Panc1 (cell line): ENCODE data around the gene SATB2. TPM values are rescaled to one million over a fixed set of nuclear protein-coding genes. Genes with fewer than 3 reads are reported as not detected.

Source experiments
- ATAC-seq: fragments of 200-7000 bp; cut with Tn5 transposase; 2 replicates; pipeline ENCODE4 v1.9.1; 2020; ENCODE audit warnings: mild to moderate bottlenecking, moderate library complexity
- BruUV-seq: library from RNA; stranded (reverse); fragments of 400-500 nt; replicated peaks from 2 replicates; lab custom pipeline; 2021; lab: Mats Ljungman, UMichigan
- CTCF ChIA-PET: fragments of 300-600 bp; sonication (Branson Sonifier 250); formaldehyde crosslinking; loops from one replicate; lab custom pipeline; 2022; ENCODE audit warnings: antibody characterized with exemption; lab: Charles Lee
- POLR2A ChIA-PET: fragments of 300-600 bp; sonication (Branson Sonifier 250); formaldehyde crosslinking; loops from one replicate; lab custom pipeline; 2022; ENCODE audit warnings: antibody characterized with exemption; lab: Charles Lee
- DNase-seq: peaks from one replicate; pipeline ENCODE4 v3.0.0-alpha.2; 2010; ENCODE audit warnings: low read depth, low spot score
- H3K27ac ChIP-seq: 2 replicates; pipeline ENCODE4 v1.5.1; 2011; ENCODE audit warnings: mild to moderate bottlenecking, low read length, inconsistent platforms
- H3K27me3 ChIP-seq: fragments of 200-500 bp; sonication (Bioruptor generic); 2 replicates; pipeline ENCODE4 v1.6.0; 2014; ENCODE audit warnings: low read length, inconsistent platforms; ENCODE audit not compliant: control insufficient read depth, insufficient read depth
- H3K36me3 ChIP-seq: fragments of 200-500 bp; sonication (Bioruptor generic); 2 replicates; pipeline ENCODE4 v1.5.1; 2014; ENCODE audit warnings: inconsistent platforms, mild to moderate bottlenecking, low read length, moderate library complexity; ENCODE audit not compliant: control insufficient read depth, insufficient read depth
- H3K4me1 ChIP-seq: 2 replicates; pipeline ENCODE4 v1.5.1; 2011; ENCODE audit warnings: inconsistent platforms, mild to moderate bottlenecking, low read length, moderate library complexity; ENCODE audit not compliant: control insufficient read depth, insufficient read depth
- H3K4me3 ChIP-seq, 2 experiments: 2 replicates each; pipeline ENCODE4 v1.5.1; 2011 to 2012; ENCODE audit warnings: low read depth in 2 of 2, low read length in 2 of 2, mild to moderate bottlenecking in 2 of 2, inconsistent platforms in 1 of 2, moderate library complexity in 1 of 2
- H3K9me3 ChIP-seq: fragments of 200-500 bp; sonication (Bioruptor generic); 2 replicates; pipeline ENCODE4 v1.5.1; 2014; ENCODE audit warnings: low read depth, mild to moderate bottlenecking, inconsistent platforms, low read length, moderate library complexity; ENCODE audit not compliant: control insufficient read depth, insufficient read depth
- POLR2AphosphoS5 ChIP-seq: IDR thresholded peaks from 2 replicates; pipeline ENCODE4 v1.6.1; 2012; ENCODE audit warnings: mild to moderate bottlenecking, low read depth, low read length, moderate library complexity
- SIN3A ChIP-seq: IDR thresholded peaks from 2 replicates; pipeline ENCODE4 v1.6.1; 2012; ENCODE audit warnings: low read depth, mild to moderate bottlenecking, low read length, moderate library complexity, borderline replicate concordance; ENCODE audit not compliant: insufficient read depth
- TCF7L2 ChIP-seq: IDR thresholded peaks from 2 replicates; pipeline ENCODE4 v1.6.1; 2011; ENCODE audit warnings: mild to moderate bottlenecking, low read depth, low read length, inconsistent platforms
- in situ Hi-C: cut with HindIII; loops from 2 replicates; pipeline ENCODE4 v1.10.0; 2016; ENCODE audit warnings: low sequenced_read_pairs, low pct_unique_long_range_greater_than_20kb
- intact Hi-C: fragments of 100-400 bp; cut with micrococcal nuclease; formaldehyde crosslinking; loops from one replicate; pipeline ENCODE4 v1.10.0; 2022; ENCODE audit not compliant: unreplicated experiment
- total RNA-seq: library from RNA; stranded (reverse); gene quantifications from one replicate; pipeline ENCODE4 v1.2.1, GENCODE V29; 2021; ENCODE audit not compliant: unreplicated experiment
- TF ChIP-seq, protein P1 (sequence below): fragments of 450-650 bp; IDR thresholded peaks from 2 replicates; pipeline ENCODE4 v1.5.1; 2017; ENCODE audit warnings: mild to moderate bottlenecking
- TF ChIP-seq, protein P2 (sequence below), 2 experiments: IDR thresholded peaks; 2 replicates each; pipeline ENCODE4 v1.6.1; 2011 to 2012; ENCODE audit warnings: low read depth in 2 of 2, control low read depth in 1 of 2, low read length in 1 of 2, mild to moderate bottlenecking in 1 of 2, moderate library complexity in 1 of 2; ENCODE audit not compliant: insufficient read depth in 1 of 2

The SATB2 gene
- total RNA-seq, 1 experiment from 2014 or later: 43.2 TPM

DNA sequence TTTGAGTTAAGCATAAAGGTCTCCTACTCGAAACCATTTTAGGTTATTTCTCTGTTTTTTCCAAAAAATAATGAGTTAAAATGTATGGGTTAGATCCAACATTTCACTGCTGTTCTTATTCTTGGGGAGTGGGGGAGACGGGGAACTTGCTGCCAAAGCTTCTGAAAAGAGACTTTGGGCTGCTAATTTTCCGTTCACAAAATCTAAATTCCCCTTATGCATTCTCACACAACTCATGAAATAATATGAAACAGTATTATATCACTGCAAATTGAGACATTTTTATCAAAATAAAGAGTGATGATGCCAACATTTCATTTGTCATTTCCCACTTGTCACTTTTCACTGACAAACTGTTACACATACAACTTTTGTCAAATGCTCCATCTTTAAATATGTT, 7.8 kb downstream of the SATB2 start:
- no peak for TF ChIP-seq TCF7L2
- TF ChIP-seq, protein P1, sequence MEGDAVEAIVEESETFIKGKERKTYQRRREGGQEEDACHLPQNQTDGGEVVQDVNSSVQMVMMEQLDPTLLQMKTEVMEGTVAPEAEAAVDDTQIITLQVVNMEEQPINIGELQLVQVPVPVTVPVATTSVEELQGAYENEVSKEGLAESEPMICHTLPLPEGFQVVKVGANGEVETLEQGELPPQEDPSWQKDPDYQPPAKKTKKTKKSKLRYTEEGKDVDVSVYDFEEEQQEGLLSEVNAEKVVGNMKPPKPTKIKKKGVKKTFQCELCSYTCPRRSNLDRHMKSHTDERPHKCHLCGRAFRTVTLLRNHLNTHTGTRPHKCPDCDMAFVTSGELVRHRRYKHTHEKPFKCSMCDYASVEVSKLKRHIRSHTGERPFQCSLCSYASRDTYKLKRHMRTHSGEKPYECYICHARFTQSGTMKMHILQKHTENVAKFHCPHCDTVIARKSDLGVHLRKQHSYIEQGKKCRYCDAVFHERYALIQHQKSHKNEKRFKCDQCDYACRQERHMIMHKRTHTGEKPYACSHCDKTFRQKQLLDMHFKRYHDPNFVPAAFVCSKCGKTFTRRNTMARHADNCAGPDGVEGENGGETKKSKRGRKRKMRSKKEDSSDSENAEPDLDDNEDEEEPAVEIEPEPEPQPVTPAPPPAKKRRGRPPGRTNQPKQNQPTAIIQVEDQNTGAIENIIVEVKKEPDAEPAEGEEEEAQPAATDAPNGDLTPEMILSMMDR: no peak
- no peak for TF ChIP-seq SIN3A
- no peak for TF ChIP-seq POLR2AphosphoS5
- ChIA-PET CTCF (no interaction called here), POLR2A (no interaction called here)
- DNase-seq: no peak
- Histone ChIP-seq H3K4me3 (no peak overlapping the region), H3K36me3 (peaks cover 35% of the 10 kb centered on the region), H3K9me3 (no peaks in the 10 kb centered on the region), H3K27ac (peak overlapping the region; percentile 21; the same call in 1 of the 2 replicates), H3K27me3 (no peaks in the 10 kb centered on the region), H3K4me1 (peaks cover 60% of the 10 kb centered on the region)
- ATAC-seq: no peak
- intact Hi-C loops: no loop called here
- in situ Hi-C loops: no loop called here
- no TSS peak for BruUV-seq

DNA sequence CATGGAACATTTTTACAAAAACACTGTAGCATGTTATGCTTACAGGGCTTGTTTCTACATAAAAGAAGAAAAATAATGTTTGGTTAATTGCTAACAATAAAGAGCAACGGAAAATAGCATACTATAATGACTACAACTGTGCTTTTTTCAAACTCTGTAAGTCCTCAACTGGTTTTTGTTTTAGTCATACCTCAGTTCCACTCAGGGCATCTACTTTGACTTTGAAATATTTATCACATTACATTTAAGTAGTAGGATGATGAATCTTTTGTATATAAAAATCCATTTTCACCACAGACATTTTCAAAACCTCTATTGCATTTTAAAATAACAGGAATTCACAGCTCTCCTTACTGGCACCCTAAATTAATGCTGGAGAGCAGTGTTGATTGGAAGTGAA, 8.3 kb downstream of the SATB2 start:
- intact Hi-C loops (no loop called here), in situ Hi-C loops (no loop called here)
- no peak for ATAC-seq
- Histone ChIP-seq H3K27ac (peak overlapping the region; percentile 21), H3K9me3 (no peaks in the 10 kb centered on the region), H3K4me3 (no peak overlapping the region), H3K36me3 (peaks cover 35% of the 10 kb centered on the region), H3K27me3 (no peaks in the 10 kb centered on the region), H3K4me1 (peaks cover 60% of the 10 kb centered on the region)
- CTCF ChIA-PET: no interaction called here
- no peak for TF ChIP-seq TCF7L2
- TF ChIP-seq, protein P2, sequence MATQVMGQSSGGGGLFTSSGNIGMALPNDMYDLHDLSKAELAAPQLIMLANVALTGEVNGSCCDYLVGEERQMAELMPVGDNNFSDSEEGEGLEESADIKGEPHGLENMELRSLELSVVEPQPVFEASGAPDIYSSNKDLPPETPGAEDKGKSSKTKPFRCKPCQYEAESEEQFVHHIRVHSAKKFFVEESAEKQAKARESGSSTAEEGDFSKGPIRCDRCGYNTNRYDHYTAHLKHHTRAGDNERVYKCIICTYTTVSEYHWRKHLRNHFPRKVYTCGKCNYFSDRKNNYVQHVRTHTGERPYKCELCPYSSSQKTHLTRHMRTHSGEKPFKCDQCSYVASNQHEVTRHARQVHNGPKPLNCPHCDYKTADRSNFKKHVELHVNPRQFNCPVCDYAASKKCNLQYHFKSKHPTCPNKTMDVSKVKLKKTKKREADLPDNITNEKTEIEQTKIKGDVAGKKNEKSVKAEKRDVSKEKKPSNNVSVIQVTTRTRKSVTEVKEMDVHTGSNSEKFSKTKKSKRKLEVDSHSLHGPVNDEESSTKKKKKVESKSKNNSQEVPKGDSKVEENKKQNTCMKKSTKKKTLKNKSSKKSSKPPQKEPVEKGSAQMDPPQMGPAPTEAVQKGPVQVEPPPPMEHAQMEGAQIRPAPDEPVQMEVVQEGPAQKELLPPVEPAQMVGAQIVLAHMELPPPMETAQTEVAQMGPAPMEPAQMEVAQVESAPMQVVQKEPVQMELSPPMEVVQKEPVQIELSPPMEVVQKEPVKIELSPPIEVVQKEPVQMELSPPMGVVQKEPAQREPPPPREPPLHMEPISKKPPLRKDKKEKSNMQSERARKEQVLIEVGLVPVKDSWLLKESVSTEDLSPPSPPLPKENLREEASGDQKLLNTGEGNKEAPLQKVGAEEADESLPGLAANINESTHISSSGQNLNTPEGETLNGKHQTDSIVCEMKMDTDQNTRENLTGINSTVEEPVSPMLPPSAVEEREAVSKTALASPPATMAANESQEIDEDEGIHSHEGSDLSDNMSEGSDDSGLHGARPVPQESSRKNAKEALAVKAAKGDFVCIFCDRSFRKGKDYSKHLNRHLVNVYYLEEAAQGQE (IDR thresholded peaks at IDR 0.05; ENCODE audit: insufficient read depth in 1 of 2, low read depth in 2 of 2, low read length in 1 of 2): no peak
- no peak for TF ChIP-seq SIN3A
- TF ChIP-seq, protein P1: no peak
- no peak for TF ChIP-seq POLR2AphosphoS5
- BruUV-seq: no TSS peak
- DNase-seq: no peak
- POLR2A ChIA-PET: no interaction called here
